Hepatocyte (in vitro differentiated cells): ENCODE results near the gene CALML3.

ENCODE experiments used
- CTCF ChIP-seq: fragments of 200-600 bp; sonication (generic); IDR thresholded peaks from 2 replicates; pipeline ENCODE4 v1.5.1; 2016; ENCODE audit warnings: antibody characterized with exemption, mild to moderate bottlenecking; ENCODE audit not compliant: poor library complexity
- EZH2 ChIP-seq: fragments of 200-600 bp; sonication (generic); IDR thresholded peaks from 2 replicates; pipeline ENCODE4 v1.6.1; 2016; ENCODE audit warnings: antibody characterized with exemption, mild to moderate bottlenecking, borderline replicate concordance
- EZH2phosphoT487 ChIP-seq: fragments of 200-600 bp; sonication (generic); IDR thresholded peaks from one replicate; pipeline ENCODE4 v1.6.1; 2018; ENCODE audit warnings: antibody characterized with exemption, mild to moderate bottlenecking, low read depth, moderate library complexity; ENCODE audit not compliant: unreplicated experiment, severe bottlenecking

GRCh38 chr10:5490698-5491464 lies 33.9 kb upstream of the CALML3 start:
- no peak for TF ChIP-seq CTCF
- no peak for TF ChIP-seq EZH2
- TF ChIP-seq EZH2phosphoT487: no peak
